ENCODE results near the gene MLF1. TPM values are rescaled to one million over a fixed set of nuclear protein-coding genes. Genes with fewer than 3 reads are reported as not detected.

Gene MLF1
- total RNA-seq, 1 experiment from 2014 or later, result 55.5 TPM

GRCh38 chr3:158651192-158651591, 80.2 kb downstream of the MLF1 start:
- POLR2A ChIA-PET (ENCODE audit: unreplicated experiment), result no interaction called here
- peaks cover 60% of the 10 kb centered on the region for H3K36me3 ChIP-seq (ENCODE audit: low read depth)

GRCh38 chr3:158652463-158652862, 81.5 kb downstream of the MLF1 start:
- Histone ChIP-seq H3K4me2 (no peak overlapping the region), H3K79me2 (ENCODE audit: low read depth) (0 out of 2 replicates have a peak, but pooled peaks cover 7% of the 10 kb centered on the region), H3K36me3 (ENCODE audit: low read depth) (peaks cover 57% of the 10 kb centered on the region), H3K4me3 (no peak overlapping the region), H4K20me1 (ENCODE audit: insufficient read depth) (no peaks in the 10 kb centered on the region; the same call in 1 of the 2 replicates), H3K27ac (no peak overlapping the region), H3K4me1 (replicated peaks; ENCODE audit: insufficient read depth) (no peaks in the 10 kb centered on the region), H2AFZ (no peak overlapping the region), H3K9me3 (ENCODE audit: insufficient read depth, low read depth) (no peaks in the 10 kb centered on the region), H3F3A (ENCODE audit: insufficient read depth, low read depth) (peaks cover 3% of the 10 kb centered on the region; the same call in 1 of the 2 replicates), H3K9me2 (ENCODE audit: insufficient read depth) (no peaks in the 10 kb centered on the region), H3K27me3 (ENCODE audit: insufficient read depth, low read depth) (no peaks in the 10 kb centered on the region)
- TF ChIP-seq EZH2 (IDR thresholded peaks at IDR 0.05; ENCODE audit: low read depth), result no peak
- TF ChIP-seq CTCF (conservative IDR thresholded peaks at IDR 0.05), result no peak
- ChIA-PET POLR2A (ENCODE audit: unreplicated experiment) (interaction anchor here (0.5 kb wide), 1 partner anchor 858 kb away, joined by 12 read pairs; no protein-coding TSS in a partner anchor), CTCF (no interaction called here)
- DNase-seq, result no peak
- BruUV-seq (replicated peaks), result no TSS peak
- intact Hi-C loops (cut with micrococcal nuclease; ENCODE audit: unreplicated experiment), result no loop called here

More at GRCh38 chr3:158651192-158651591, 80.2 kb downstream of the MLF1 start:
- H3K4me2 ChIP-seq, result no peak overlapping the region
- H3K27me3 ChIP-seq (ENCODE audit: insufficient read depth, low read depth), result no peaks in the 10 kb centered on the region
- peaks cover 2% of the 10 kb centered on the region for H3K4me1 ChIP-seq (replicated peaks; ENCODE audit: insufficient read depth)
- intact Hi-C loops (cut with micrococcal nuclease; ENCODE audit: unreplicated experiment), result no loop called here
- CTCF ChIA-PET, result no interaction called here
- no peak for TF ChIP-seq CTCF (conservative IDR thresholded peaks at IDR 0.05)
- H3K4me3 ChIP-seq, result no peak overlapping the region
- no peak overlapping the region for H2AFZ ChIP-seq
- no peak for DNase-seq
- H4K20me1 ChIP-seq (ENCODE audit: insufficient read depth), result no peaks in the 10 kb centered on the region; the same call in 1 of the 2 replicates
- no peaks in the 10 kb centered on the region for H3K9me2 ChIP-seq (ENCODE audit: insufficient read depth)
- no peak overlapping the region for H3K27ac ChIP-seq
- no peaks in the 10 kb centered on the region for H3K9me3 ChIP-seq (ENCODE audit: insufficient read depth, low read depth)
- BruUV-seq (replicated peaks), result no TSS peak
- H3K79me2 ChIP-seq (ENCODE audit: low read depth), result peaks cover 20% of the 10 kb centered on the region
- H3F3A ChIP-seq (ENCODE audit: insufficient read depth, low read depth), result 0 out of 2 replicates have a peak, but pooled peaks cover 3% of the 10 kb centered on the region

Other genes with a start within 250 kb of the MLF1 start
- 43.0 and 45.4 TPM in 2 replicates for gene GFM1, start 73.3 kb downstream of the MLF1 start, total RNA-seq (2021)
- not detected in 2 replicates for gene LXN, start 101.5 kb downstream of the MLF1 start, total RNA-seq (2021)
- 9.3 and 20.5 TPM in 2 replicates for gene RARRES1, start 161.3 kb downstream of the MLF1 start, total RNA-seq (2021)
- 31.0 and 38.6 TPM in 2 replicates for gene MFSD1, start 230.9 kb downstream of the MLF1 start, total RNA-seq (2021)